ENCODE results near the gene DCP1A.

The DCP1A gene

DNA sequence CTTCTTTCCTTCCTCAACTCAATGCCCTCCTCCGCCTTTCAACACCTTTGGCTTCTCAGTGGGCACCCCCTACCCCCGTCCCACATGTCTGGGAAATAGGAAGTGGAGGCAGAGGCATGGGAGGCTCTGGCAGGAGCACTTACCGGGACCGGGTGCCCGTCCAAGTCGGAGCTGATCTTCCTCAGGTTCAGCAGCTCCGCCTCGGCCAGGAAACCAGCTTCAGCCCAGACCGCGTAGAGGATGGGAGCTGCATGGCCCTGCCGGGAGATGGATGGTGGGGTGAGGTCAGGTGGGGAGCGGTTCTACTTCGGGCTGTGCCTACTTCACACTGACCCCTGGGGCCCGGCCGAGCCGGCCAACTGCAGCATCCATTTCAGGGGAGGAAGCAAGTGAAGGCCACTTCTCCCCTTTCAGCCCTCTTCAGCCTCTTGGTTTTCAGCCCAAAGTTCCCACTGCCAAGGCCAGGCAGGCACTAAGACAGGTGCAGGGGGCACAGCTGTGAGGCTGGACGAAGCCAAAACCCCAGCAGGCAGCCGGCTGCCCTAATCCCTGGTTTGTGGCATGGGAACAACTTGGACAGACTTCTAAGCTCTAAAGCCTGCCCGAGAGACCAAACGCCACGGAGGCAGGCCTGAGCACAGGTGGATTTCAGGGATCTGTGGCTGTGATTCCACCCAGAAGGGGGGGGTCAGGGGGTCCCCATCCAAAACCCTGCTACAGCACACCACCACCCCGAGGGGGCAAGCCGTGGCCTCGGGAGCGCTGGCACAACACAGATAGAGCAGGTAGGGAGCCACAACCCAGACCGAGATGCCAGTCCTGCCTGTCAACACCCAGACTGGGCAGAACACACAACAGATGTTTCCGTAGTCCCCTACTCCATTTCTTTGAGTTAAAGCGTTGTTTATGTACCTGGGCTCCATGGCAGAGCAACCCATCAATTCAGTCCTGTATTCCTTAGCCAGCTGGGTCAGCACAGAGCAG is 106.1 kb downstream of the DCP1A start:
- no peaks in the 10 kb centered on the region for H3K9me3 ChIP-seq (ENCODE audit: control insufficient read depth in 1 of 2, low read length in 2 of 2)
- no peaks in the 10 kb centered on the region for H3K27me3 ChIP-seq (ENCODE audit: control insufficient read depth in 1 of 2, insufficient read depth in 2 of 2, low read length in 2 of 2)
- no peak overlapping the region for H3K9ac ChIP-seq (ENCODE audit: low read depth in 1 of 2, low read length in 2 of 2)
- no peak overlapping the region for H3K4me3 ChIP-seq (ENCODE audit: low read depth in 1 of 2, low read length in 2 of 2)
- H3K27ac ChIP-seq (ENCODE audit: low read depth, low read length), result no peak overlapping the region
- H3K36me3 ChIP-seq (ENCODE audit: control insufficient read depth in 1 of 2, insufficient read depth in 2 of 2, low read length in 2 of 2), result peaks cover 15 to 59% of the 10 kb centered on the region in 2 donors
- H3K4me1 ChIP-seq (ENCODE audit: control insufficient read depth in 1 of 2, insufficient read depth in 2 of 2, low read length in 2 of 2), result peaks cover 36 to 46% of the 10 kb centered on the region in 2 donors

DNA sequence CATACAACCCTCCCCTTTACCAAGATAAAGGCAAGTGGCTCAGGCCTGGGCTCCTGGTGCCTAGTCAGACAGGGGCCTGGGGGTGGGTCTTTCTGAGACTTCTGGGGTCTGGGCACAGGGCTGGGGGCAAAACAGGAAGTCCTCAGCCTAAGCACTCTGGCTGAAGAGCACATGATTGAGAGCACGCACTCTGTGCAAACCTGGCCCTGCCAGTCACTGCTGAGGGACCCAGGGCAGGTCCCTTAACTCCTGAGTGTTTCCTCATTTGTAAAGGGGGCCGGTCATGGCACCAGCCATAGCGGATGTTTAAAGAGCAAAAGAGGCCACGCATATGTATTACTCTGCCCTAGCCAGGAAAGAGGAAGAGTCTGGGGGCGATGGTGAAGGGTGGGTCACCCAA is 107.5 kb downstream of the DCP1A start:
- H3K4me3 ChIP-seq (ENCODE audit: low read depth in 1 of 2, low read length in 2 of 2), result no peak overlapping the region
- no peaks in the 10 kb centered on the region for H3K9me3 ChIP-seq (ENCODE audit: control insufficient read depth in 1 of 2, low read length in 2 of 2)
- peaks cover 17 to 72% of the 10 kb centered on the region in 2 donors for H3K36me3 ChIP-seq (ENCODE audit: control insufficient read depth in 1 of 2, insufficient read depth in 2 of 2, low read length in 2 of 2)
- no peak overlapping the region for H3K9ac ChIP-seq (ENCODE audit: low read depth in 1 of 2, low read length in 2 of 2)
- H3K27ac ChIP-seq (ENCODE audit: low read depth, low read length), result no peak overlapping the region
- H3K4me1 ChIP-seq (ENCODE audit: control insufficient read depth in 1 of 2, insufficient read depth in 2 of 2, low read length in 2 of 2), result peaks cover 42 to 50% of the 10 kb centered on the region in 2 donors
- no peaks in the 10 kb centered on the region for H3K27me3 ChIP-seq (ENCODE audit: control insufficient read depth in 1 of 2, insufficient read depth in 2 of 2, low read length in 2 of 2)

GRCh38 chr3:53238886-53239285 is 108.5 kb downstream of the DCP1A start:
- Histone ChIP-seq H3K36me3 (ENCODE audit: control insufficient read depth in 1 of 2, insufficient read depth in 2 of 2, low read length in 2 of 2) (peaks cover 24 to 77% of the 10 kb centered on the region in 2 donors), H3K27me3 (ENCODE audit: control insufficient read depth in 1 of 2, insufficient read depth in 2 of 2, low read length in 2 of 2) (no peaks in the 10 kb centered on the region), H3K27ac (ENCODE audit: low read depth, low read length) (no peak overlapping the region), H3K9me3 (ENCODE audit: control insufficient read depth in 1 of 2, low read length in 2 of 2) (no peaks in the 10 kb centered on the region), H3K9ac (ENCODE audit: low read depth in 1 of 2, low read length in 2 of 2) (no peak overlapping the region), H3K4me1 (ENCODE audit: control insufficient read depth in 1 of 2, insufficient read depth in 2 of 2, low read length in 2 of 2) (peaks cover 33 to 41% of the 10 kb centered on the region in 2 donors), H3K4me3 (ENCODE audit: low read depth in 1 of 2, low read length in 2 of 2) (no peak overlapping the region)

- H3K4me1 ChIP-seq (ENCODE audit: control insufficient read depth in 1 of 2, insufficient read depth in 2 of 2, low read length in 2 of 2), result peaks cover 27 to 35% of the 10 kb centered on the region in 2 donors
- H3K9ac ChIP-seq (ENCODE audit: low read depth in 1 of 2, low read length in 2 of 2), result peak overlapping the region in 1 of 2 donors; percentile 38
- peaks cover 30 to 82% of the 10 kb centered on the region in 2 donors for H3K36me3 ChIP-seq (ENCODE audit: control insufficient read depth in 1 of 2, insufficient read depth in 2 of 2, low read length in 2 of 2)
- no peak overlapping the region for H3K4me3 ChIP-seq (ENCODE audit: low read depth in 1 of 2, low read length in 2 of 2)
- no peaks in the 10 kb centered on the region for H3K27me3 ChIP-seq (ENCODE audit: control insufficient read depth in 1 of 2, insufficient read depth in 2 of 2, low read length in 2 of 2)
- peak overlapping the region; percentile 46 for H3K27ac ChIP-seq (ENCODE audit: low read depth, low read length)
- H3K9me3 ChIP-seq (ENCODE audit: control insufficient read depth in 1 of 2, low read length in 2 of 2), result no peaks in the 10 kb centered on the region
These were observed 109.1 kb downstream of the DCP1A start for GRCh38 chr3:53238051-53238850.

DNA sequence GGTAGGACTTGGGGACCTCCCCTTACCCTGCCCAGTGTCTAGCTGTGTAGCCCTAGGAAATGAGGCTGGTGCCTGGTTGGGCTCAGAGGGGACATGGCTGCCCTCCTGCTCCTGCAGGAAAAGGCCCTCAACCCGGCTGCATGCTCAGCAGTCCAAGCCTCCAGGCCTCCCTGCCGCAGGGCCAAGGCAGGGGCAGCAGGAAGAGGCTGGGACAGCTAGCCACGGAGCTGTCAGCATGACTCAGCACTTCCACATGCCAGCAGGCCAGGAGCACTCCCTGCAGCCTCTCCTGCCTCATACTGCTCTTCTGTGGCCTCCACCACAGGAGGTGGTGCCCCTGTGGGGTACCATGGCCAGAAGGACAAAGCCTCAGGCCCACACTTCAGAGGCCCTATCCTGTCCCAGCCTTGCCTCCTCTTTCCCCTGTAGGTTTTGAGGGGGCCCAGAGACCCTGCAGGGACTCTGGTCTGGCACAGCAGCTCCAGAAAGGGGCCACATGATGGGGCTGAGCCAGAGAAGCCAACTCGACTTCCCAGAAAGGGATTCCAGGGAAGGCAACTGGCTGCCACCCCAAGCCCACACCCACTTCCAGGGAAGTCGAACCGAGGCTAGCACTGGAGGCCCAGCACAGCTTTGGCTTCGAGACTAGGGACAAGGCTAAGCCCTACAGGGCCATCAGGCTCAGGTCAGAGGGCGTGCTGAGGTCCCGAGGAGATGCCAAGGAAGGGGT is 111.1 kb downstream of the DCP1A start:
- H3K27me3 ChIP-seq (ENCODE audit: control insufficient read depth in 1 of 2, insufficient read depth in 2 of 2, low read length in 2 of 2), result no peaks in the 10 kb centered on the region
- peaks cover 25% of the 10 kb centered on the region in 2 donors for H3K4me1 ChIP-seq (ENCODE audit: control insufficient read depth in 1 of 2, insufficient read depth in 2 of 2, low read length in 2 of 2)
- H3K9me3 ChIP-seq (ENCODE audit: control insufficient read depth in 1 of 2, low read length in 2 of 2), result no peaks in the 10 kb centered on the region
- peak overlapping the region in 1 of 2 donors; percentile 35 for H3K4me3 ChIP-seq (ENCODE audit: low read depth in 1 of 2, low read length in 2 of 2)
- no peak overlapping the region for H3K9ac ChIP-seq (ENCODE audit: low read depth in 1 of 2, low read length in 2 of 2)
- peak overlapping the region; percentile 22 for H3K27ac ChIP-seq (ENCODE audit: low read depth, low read length)
- H3K36me3 ChIP-seq (ENCODE audit: control insufficient read depth in 1 of 2, insufficient read depth in 2 of 2, low read length in 2 of 2), result peaks cover 37 to 89% of the 10 kb centered on the region in 2 donors

GRCh38 chr3:53235545-53235944 is 111.8 kb downstream of the DCP1A start:
- H3K27ac ChIP-seq (ENCODE audit: low read depth, low read length), result no peak overlapping the region
- H3K36me3 ChIP-seq (ENCODE audit: control insufficient read depth in 1 of 2, insufficient read depth in 2 of 2, low read length in 2 of 2), result peaks cover 32 to 89% of the 10 kb centered on the region in 2 donors
- peaks cover 25% of the 10 kb centered on the region in 2 donors for H3K4me1 ChIP-seq (ENCODE audit: control insufficient read depth in 1 of 2, insufficient read depth in 2 of 2, low read length in 2 of 2)
- H3K9me3 ChIP-seq (ENCODE audit: control insufficient read depth in 1 of 2, low read length in 2 of 2), result no peaks in the 10 kb centered on the region
- H3K9ac ChIP-seq (ENCODE audit: low read depth in 1 of 2, low read length in 2 of 2), result no peak overlapping the region
- peak overlapping the region in 1 of 2 donors; percentile 35 for H3K4me3 ChIP-seq (ENCODE audit: low read depth in 1 of 2, low read length in 2 of 2)
- H3K27me3 ChIP-seq (ENCODE audit: control insufficient read depth in 1 of 2, insufficient read depth in 2 of 2, low read length in 2 of 2), result no peaks in the 10 kb centered on the region

DNA sequence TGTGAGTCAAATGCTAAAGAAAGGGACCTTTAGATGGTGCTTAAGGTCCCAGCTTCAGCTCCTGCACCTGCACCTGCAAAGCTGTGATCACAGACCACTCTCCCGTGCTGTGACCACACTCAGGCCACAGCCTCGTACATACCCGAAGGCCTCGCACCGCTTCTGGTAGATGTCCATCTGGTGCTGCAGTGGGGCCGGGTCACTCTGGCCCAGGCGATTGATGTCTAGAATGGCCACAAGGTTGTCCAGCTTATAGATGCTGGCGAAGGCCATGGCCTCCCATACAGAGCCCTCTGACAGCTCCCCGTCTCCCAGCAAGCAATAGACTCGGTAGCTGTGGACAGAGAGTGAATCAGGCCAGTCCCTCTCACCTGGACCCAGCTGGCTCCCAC is 112.5 kb downstream of the DCP1A start:
- no peaks in the 10 kb centered on the region for H3K9me3 ChIP-seq (ENCODE audit: control insufficient read depth in 1 of 2, low read length in 2 of 2)
- H3K4me3 ChIP-seq (ENCODE audit: low read depth in 1 of 2, low read length in 2 of 2), result no peak overlapping the region
- no peak overlapping the region for H3K27ac ChIP-seq (ENCODE audit: low read depth, low read length)
- H3K9ac ChIP-seq (ENCODE audit: low read depth in 1 of 2, low read length in 2 of 2), result no peak overlapping the region
- H3K27me3 ChIP-seq (ENCODE audit: control insufficient read depth in 1 of 2, insufficient read depth in 2 of 2, low read length in 2 of 2), result no peaks in the 10 kb centered on the region
- H3K4me1 ChIP-seq (ENCODE audit: control insufficient read depth in 1 of 2, insufficient read depth in 2 of 2, low read length in 2 of 2), result peaks cover 25% of the 10 kb centered on the region in 2 donors
- peaks cover 33 to 89% of the 10 kb centered on the region in 2 donors for H3K36me3 ChIP-seq (ENCODE audit: control insufficient read depth in 1 of 2, insufficient read depth in 2 of 2, low read length in 2 of 2)

- no peaks in the 10 kb centered on the region for H3K27me3 ChIP-seq (ENCODE audit: control insufficient read depth in 1 of 2, insufficient read depth in 2 of 2, low read length in 2 of 2)
- H3K4me1 ChIP-seq (ENCODE audit: control insufficient read depth in 1 of 2, insufficient read depth in 2 of 2, low read length in 2 of 2), result peaks cover 25% of the 10 kb centered on the region in 2 donors
- no peak overlapping the region for H3K4me3 ChIP-seq (ENCODE audit: low read depth in 1 of 2, low read length in 2 of 2)
- H3K27ac ChIP-seq (ENCODE audit: low read depth, low read length), result no peak overlapping the region
- no peak overlapping the region for H3K9ac ChIP-seq (ENCODE audit: low read depth in 1 of 2, low read length in 2 of 2)
- H3K36me3 ChIP-seq (ENCODE audit: control insufficient read depth in 1 of 2, insufficient read depth in 2 of 2, low read length in 2 of 2), result peaks cover 34 to 89% of the 10 kb centered on the region in 2 donors
- H3K9me3 ChIP-seq (ENCODE audit: control insufficient read depth in 1 of 2, low read length in 2 of 2), result no peaks in the 10 kb centered on the region
These were observed 113.1 kb downstream of the DCP1A start for GRCh38 chr3:53234130-53234840.
